K562 (cell line): ENCODE data around the gene MKLN1. TPM values are rescaled to one million over a fixed set of nuclear protein-coding genes. Genes with fewer than 3 reads are reported as not detected.

Experiments
- ATAC-seq: fragments of 200-7000 bp; cut with Tn5 transposase; 3 replicates; pipeline ENCODE4 v1.9.1; 2020; ENCODE audit warnings: moderate library complexity
- BruUV-seq: library from RNA; stranded (reverse); fragments of 400-500 nt; replicated peaks from 2 replicates; lab custom pipeline; 2021; lab: Mats Ljungman, UMichigan
- CTCF ChIA-PET: fragments of 300-600 bp; formaldehyde crosslinking; extraction: SDS; loops from one replicate; lab custom pipeline; 2021; ENCODE audit warnings: low intra/inter-chr PET ratio; lab: Yijun Ruan, JAX
- POLR2A ChIA-PET: fragments of 300-600, 350-650 bp; sonication (Branson Sonifier 250); formaldehyde crosslinking; extraction: SDS; loops from one replicate; lab custom pipeline; 2021; ENCODE audit warnings: antibody characterized with exemption, inconsistent platforms; lab: Yijun Ruan, JAX
- DNase-seq, 4 experiments: peaks; one replicate each; pipeline versions ENCODE4 v3.0.0 to v3.0.0-alpha.2; 2011 to 2018; ENCODE audit warnings: low spot score in 3 of 4, mixed read lengths in 3 of 4; ENCODE audit errors: extremely low read depth in 1 of 4
- FAIRE-seq: peaks from 2 replicates; lab custom pipeline; 2011; peaks lifted over from hg19 to GRCh38; lab: Jason Lieb, UNC
- H2AFZ ChIP-seq: 2 replicates; pipeline ENCODE4 v1.6.0; 2011; ENCODE audit warnings: low read depth, low read length, control low read depth, inconsistent platforms
- H3K27ac ChIP-seq: fragments of 200-600 bp; 3 replicates; pipeline ENCODE4 v1.8.0; 2011; ENCODE audit warnings: low read depth, mild to moderate bottlenecking, control low read depth, inconsistent platforms, low read length, moderate library complexity, mixed read lengths; ENCODE audit errors: extremely low read depth
- H3K27me3 ChIP-seq, 2 experiments: fragments of 300-600 bp in 1 of 2; 2 replicates in 1 of 2; 3 replicates in 1 of 2; pipeline versions ENCODE4 v1.6.0 to v1.8.0; 2011; ENCODE audit warnings: inconsistent platforms in 2 of 2, low read length in 2 of 2, mild to moderate bottlenecking in 1 of 2, mixed read lengths in 1 of 2, moderate library complexity in 1 of 2; ENCODE audit not compliant: control insufficient read depth in 2 of 2, insufficient read depth in 2 of 2
- H3K36me3 ChIP-seq: fragments of 300-600 bp; 3 replicates; pipeline ENCODE4 v1.8.0; 2011; ENCODE audit warnings: mild to moderate bottlenecking, low read length, inconsistent platforms; ENCODE audit not compliant: control insufficient read depth, insufficient read depth
- H3K4me1 ChIP-seq, 2 experiments: fragments of 200-600 bp in 1 of 2; replicated peaks in 1 of 2; 2 replicates in 1 of 2; 3 replicates in 1 of 2; pipeline versions ENCODE4 v1.5.1 to v1.8.0; 2011; ENCODE audit warnings: inconsistent platforms in 2 of 2, low read length in 2 of 2, mild to moderate bottlenecking in 1 of 2, mixed read lengths in 1 of 2, moderate library complexity in 1 of 2; ENCODE audit not compliant: control insufficient read depth in 2 of 2, insufficient read depth in 2 of 2
- H3K4me2 ChIP-seq: 2 replicates; pipeline ENCODE4 v1.6.1; 2011; ENCODE audit warnings: low read length, control low read depth, inconsistent platforms, mixed read lengths; ENCODE audit not compliant: insufficient read depth
- H3K4me3 ChIP-seq: fragments of 200-600 bp; sonication (generic), shearing (Covaris generic); 2 replicates; pipeline ENCODE4 v1.5.1; 2016; ENCODE audit warnings: control low read depth, inconsistent platforms
- H3K79me2 ChIP-seq: fragments of 200-600 bp; 3 replicates; pipeline ENCODE4 v1.8.0; 2011; ENCODE audit warnings: low read length, inconsistent platforms; ENCODE audit not compliant: control insufficient read depth, insufficient read depth
- H3K9ac ChIP-seq, 2 experiments: 2 replicates each; pipeline versions ENCODE4 v1.6.0 to v1.6.1; 2011; ENCODE audit warnings: low read depth in 2 of 2, low read length in 2 of 2, control low read depth in 1 of 2, inconsistent platforms in 1 of 2, mild to moderate bottlenecking in 1 of 2, mixed read lengths in 1 of 2; ENCODE audit not compliant: insufficient read depth in 1 of 2
- H3K9me1 ChIP-seq: one replicate; pipeline ENCODE4 v1.6.0; 2011; ENCODE audit warnings: inconsistent platforms, mild to moderate bottlenecking, low read length, moderate library complexity; ENCODE audit not compliant: control insufficient read depth, insufficient read depth
- H3K9me3 ChIP-seq: replicated peaks from 2 replicates; pipeline ENCODE4 v1.5.1; 2011; ENCODE audit warnings: low read depth, low read length, inconsistent platforms; ENCODE audit not compliant: control insufficient read depth, insufficient read depth
- H4K20me1 ChIP-seq: replicated peaks from 2 replicates; pipeline ENCODE4 v1.6.1; 2011; ENCODE audit warnings: low read length, inconsistent platforms, mixed read lengths; ENCODE audit not compliant: control insufficient read depth, insufficient read depth
- CCNT2 ChIP-seq: IDR thresholded peaks from 2 replicates; pipeline ENCODE4 v1.6.1; 2011; ENCODE audit warnings: borderline replicate concordance, low read depth, mild to moderate bottlenecking, moderate library complexity, mixed read lengths, low read length; ENCODE audit not compliant: insufficient read length; ENCODE audit errors: extremely low read depth
- MCM3 ChIP-seq: fragments of 450-650 bp; IDR thresholded peaks from 2 replicates; pipeline ENCODE4 v1.6.1; 2016
- NCOA1 ChIP-seq: fragments of 450-650 bp; IDR thresholded peaks from 2 replicates; pipeline ENCODE4 v1.6.1; 2016; ENCODE audit warnings: low read depth
- NRF1 ChIP-seq, 2 experiments: fragments of 450-650 bp; IDR thresholded peaks in 1 of 2; conservative IDR thresholded peaks in 1 of 2; 2 replicates each; pipeline ENCODE4 v1.6.1; 2014; ENCODE audit warnings: mild to moderate bottlenecking in 2 of 2
- PHB2 ChIP-seq: fragments of 450-650 bp; IDR thresholded peaks from 2 replicates; pipeline ENCODE4 v1.6.1; 2017; ENCODE audit warnings: low read depth
- WGBS: fragments of 100-300 bp; shearing (Covaris generic); methylation state at CpG from one replicate; pipeline ENCODE4 v1.1.6; 2016; ENCODE audit warnings: low coverage, mixed read lengths; ENCODE audit not compliant: insufficient coverage; ENCODE audit errors: missing lambda C conversion rate; 5-methylcytosine and 5-hydroxymethylcytosine counted together
- in situ Hi-C: fragments of 300-500 bp; cut with MboI; formaldehyde crosslinking; loops from 4 replicates; pipeline ENCODE4 v1.15.0; 2018; ENCODE audit warnings: inconsistent platforms, mixed read lengths
- intact Hi-C: fragments of 100-400 bp; cut with micrococcal nuclease; formaldehyde crosslinking; loops from 2 replicates; pipeline ENCODE4 v1.14.2; 2022
- polyA plus RNA-seq, 8 experiments: library from polyadenylated mRNA; depleted of rRNA in 4 of 8; stranded (reverse) in 5 of 8; unstranded in 3 of 8; fragments of >200 nt; fragmentation: Nextera tagmentation in 2 of 8; fragmentation: Illumina TruSeq in 1 of 8; extraction: Ambion mirVana in 2 of 8; extraction: Trizol in 1 of 8; gene quantifications; 2 replicates each; pipeline versions ENCODE4 v1.2.1 to v1.2.3, GENCODE V29; 2011 to 2014; ENCODE audit warnings: inconsistent platforms in 1 of 8, missing spikeins in 1 of 8
- total RNA-seq, 7 experiments: library from RNA; depleted of rRNA in 6 of 7; stranded (reverse); fragments of >200 nt in 6 of 7; fragmentation: Illumina TruSeq in 2 of 7; extraction: Trizol in 2 of 7; gene quantifications; 2 replicates each; pipeline versions ENCODE4 v1.2.1 to v1.2.3, GENCODE V29; 2011 to 2021; ENCODE audit warnings: low replicate concordance in 1 of 7
- TF ChIP-seq, protein P1 (sequence below): sonication (generic); formaldehyde crosslinking; IDR thresholded peaks from 2 replicates; pipeline ENCODE4 v1.8.0; 2023; ENCODE audit warnings: missing genetic modification reagents, mild to moderate bottlenecking, borderline replicate concordance

Gene MKLN1
- total and polyA plus RNA-seq, 9 of the 15 experiments (the other 6 are each of a cell fraction or from before 2014, with no cell fraction given) = 18.6 to 80.4 (median 56.0) TPM

DNA sequence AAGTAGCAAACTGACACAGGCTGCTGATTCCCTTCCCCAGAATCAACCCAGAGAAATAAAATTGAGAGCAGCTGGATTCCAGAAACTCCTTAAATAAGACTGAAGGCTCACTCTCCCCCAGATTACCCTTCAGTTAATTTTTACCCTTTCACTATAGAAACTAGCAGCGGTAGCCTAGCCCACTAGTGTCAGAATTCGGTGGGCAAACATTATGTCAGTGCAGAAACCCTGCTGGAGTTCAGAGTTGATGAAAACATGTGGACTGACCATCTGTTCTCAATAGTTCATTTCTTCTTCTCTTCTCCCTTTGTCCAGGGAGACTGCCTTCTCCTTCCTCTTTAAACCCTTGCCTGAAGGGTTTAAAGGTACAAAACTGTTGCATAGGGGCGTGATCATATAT lies 128.7 kb downstream of the MKLN1 start:
- in situ Hi-C loops = no loop called here
- 95% methylated on average over 3 of the region's 3 CpGs for WGBS
- Histone ChIP-seq H3K9me1 (no peaks in the 10 kb centered on the region), H3K27me3 (no peaks in the 10 kb centered on the region), H3K4me1 (no peaks in the 10 kb centered on the region), H3K27ac (no peak overlapping the region), H3K79me2 (no peaks in the 10 kb centered on the region), H3K9ac (no peak overlapping the region), H3K4me3 (no peak overlapping the region), H2AFZ (no peak overlapping the region), H3K36me3 (peaks cover 26% of the 10 kb centered on the region; the same call in 2 of the 3 replicates), H4K20me1 (no peaks in the 10 kb centered on the region), H3K4me2 (no peak overlapping the region), H3K9me3 (no peaks in the 10 kb centered on the region)
- BruUV-seq = no TSS peak
- intact Hi-C loops = no loop called here
- ChIA-PET POLR2A (interaction anchor here (2.4 kb wide), 1 partner anchor 15 kb away, joined by 8 read pairs; no protein-coding TSS in a partner anchor), CTCF (no interaction called here)
- FAIRE-seq (no peak), ATAC-seq (no peak), DNase-seq (no peak)
- TF ChIP-seq NRF1 (conservative IDR thresholded peaks at IDR 0.05 in 1 of 2, IDR thresholded peaks at IDR 0.05 in 1 of 2) (no peak), PHB2 (no peak), NCOA1 (no peak), CCNT2 (no peak), MCM3 (no peak)
- TF ChIP-seq, protein P1, sequence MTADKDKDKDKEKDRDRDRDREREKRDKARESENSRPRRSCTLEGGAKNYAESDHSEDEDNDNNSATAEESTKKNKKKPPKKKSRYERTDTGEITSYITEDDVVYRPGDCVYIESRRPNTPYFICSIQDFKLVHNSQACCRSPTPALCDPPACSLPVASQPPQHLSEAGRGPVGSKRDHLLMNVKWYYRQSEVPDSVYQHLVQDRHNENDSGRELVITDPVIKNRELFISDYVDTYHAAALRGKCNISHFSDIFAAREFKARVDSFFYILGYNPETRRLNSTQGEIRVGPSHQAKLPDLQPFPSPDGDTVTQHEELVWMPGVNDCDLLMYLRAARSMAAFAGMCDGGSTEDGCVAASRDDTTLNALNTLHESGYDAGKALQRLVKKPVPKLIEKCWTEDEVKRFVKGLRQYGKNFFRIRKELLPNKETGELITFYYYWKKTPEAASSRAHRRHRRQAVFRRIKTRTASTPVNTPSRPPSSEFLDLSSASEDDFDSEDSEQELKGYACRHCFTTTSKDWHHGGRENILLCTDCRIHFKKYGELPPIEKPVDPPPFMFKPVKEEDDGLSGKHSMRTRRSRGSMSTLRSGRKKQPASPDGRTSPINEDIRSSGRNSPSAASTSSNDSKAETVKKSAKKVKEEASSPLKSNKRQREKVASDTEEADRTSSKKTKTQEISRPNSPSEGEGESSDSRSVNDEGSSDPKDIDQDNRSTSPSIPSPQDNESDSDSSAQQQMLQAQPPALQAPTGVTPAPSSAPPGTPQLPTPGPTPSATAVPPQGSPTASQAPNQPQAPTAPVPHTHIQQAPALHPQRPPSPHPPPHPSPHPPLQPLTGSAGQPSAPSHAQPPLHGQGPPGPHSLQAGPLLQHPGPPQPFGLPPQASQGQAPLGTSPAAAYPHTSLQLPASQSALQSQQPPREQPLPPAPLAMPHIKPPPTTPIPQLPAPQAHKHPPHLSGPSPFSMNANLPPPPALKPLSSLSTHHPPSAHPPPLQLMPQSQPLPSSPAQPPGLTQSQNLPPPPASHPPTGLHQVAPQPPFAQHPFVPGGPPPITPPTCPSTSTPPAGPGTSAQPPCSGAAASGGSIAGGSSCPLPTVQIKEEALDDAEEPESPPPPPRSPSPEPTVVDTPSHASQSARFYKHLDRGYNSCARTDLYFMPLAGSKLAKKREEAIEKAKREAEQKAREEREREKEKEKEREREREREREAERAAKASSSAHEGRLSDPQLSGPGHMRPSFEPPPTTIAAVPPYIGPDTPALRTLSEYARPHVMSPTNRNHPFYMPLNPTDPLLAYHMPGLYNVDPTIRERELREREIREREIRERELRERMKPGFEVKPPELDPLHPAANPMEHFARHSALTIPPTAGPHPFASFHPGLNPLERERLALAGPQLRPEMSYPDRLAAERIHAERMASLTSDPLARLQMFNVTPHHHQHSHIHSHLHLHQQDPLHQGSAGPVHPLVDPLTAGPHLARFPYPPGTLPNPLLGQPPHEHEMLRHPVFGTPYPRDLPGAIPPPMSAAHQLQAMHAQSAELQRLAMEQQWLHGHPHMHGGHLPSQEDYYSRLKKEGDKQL (CRISPR knock-in tag) = no peak
